Measurements from ENCODE around the gene XIST.
"Not testable (repeated sequence)": the region's sequence is repeated elsewhere in the genome, so short reads cannot be mapped to it uniquely, and the experiment has no call there.

XIST gene

DNA sequence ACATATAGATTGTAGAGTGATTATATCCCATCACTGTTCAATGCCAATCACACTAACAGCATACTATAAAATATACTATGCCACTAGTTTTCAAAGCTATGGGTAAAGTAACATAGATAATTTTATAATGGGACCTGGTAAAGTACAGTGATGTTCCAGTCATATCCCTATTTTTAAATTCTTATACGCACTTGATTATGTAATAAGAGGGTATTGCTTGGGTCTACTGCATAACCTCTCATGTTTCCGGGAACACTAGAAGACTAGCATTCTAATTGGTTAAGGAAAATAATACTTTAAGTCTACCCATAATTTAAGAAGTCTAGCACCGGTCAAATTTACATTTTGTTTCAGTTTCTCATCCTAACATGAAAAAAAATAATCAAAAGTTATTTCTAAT, 14.4 kb downstream of the XIST start:
- no peak for DNase-seq

DNA sequence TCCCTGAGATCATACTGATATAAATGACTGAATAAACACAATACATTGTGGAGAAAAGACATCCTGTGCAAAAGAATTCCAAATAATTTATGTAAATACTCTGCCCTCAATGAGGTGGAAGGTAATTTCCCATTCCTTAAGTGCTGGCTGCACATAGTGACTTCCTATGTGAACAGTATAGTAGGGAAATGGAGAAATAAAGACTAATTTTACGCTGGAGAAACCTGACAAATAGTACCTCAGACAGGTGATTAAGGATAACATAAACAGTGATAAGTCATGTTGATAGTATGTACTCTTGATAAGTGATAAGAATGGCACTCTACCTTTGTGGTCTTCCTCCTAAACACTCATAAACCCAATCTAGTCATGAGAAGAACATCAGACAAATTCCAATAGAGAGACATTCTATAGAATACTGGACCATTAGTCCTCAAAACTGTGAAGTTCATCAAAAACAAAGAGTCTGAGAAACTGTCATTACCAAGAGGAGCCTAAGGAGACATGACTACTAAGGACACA, 15.5 kb downstream of the XIST start:
- no peak for DNase-seq

DNA sequence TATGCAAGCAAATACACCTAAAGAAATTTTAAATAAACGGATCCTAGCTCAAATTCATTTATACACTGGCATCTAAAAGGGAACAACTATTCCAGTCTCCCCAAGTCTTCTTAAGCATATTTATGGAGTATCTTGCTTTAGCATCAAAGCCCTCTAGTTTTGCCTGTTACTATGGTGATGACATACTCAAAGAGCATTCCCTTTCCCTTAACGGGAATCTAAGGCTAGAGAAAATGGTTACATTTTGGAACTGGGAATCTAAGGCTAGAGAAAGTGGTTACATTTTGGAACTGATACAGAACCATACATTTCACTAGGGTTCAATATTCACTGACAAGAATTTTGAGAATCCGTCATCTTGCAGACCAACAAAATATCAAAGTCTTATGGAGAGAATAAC, 18.3 kb downstream of the XIST start:
- no peak for DNase-seq

DNA sequence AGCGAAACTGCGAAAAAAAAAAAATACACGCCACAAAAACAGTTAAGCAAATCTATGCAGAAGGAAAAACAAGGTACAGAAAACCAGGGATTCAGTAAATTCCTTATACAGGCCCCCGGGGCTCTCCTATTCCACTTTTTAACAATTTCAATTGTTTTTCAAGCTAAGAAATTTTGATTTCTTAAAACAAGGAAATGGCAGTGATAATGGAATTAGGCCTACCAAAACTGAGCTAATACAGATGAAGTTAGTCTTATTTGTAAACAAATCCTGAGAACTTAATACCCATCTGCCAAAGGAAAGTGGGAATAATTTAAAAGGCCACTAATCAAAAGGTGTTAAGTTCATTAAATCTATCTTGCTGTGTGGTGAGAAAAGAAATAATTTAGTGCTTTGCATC, 20.2 kb downstream of the XIST start:
- no peak for DNase-seq

DNA sequence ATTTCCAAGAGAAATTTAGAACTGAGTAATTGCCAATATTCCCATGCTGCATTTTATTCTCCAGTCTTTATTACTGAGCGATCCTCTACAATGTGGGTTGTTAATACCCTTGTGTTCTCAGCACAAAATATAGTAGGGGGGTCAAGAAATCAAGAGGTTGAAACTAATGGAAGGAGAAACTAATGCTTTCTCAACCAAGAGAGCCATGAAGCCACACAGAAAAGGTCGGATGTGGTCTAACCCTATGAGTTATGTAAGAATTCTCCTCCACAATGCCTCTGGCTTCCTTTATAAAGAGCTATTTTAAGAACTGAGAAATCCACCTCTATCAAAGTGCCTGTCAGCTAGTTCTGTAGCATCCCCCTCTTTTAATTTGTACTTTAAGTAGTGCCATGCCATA, 21.0 kb downstream of the XIST start:
- no peak for DNase-seq

DNA sequence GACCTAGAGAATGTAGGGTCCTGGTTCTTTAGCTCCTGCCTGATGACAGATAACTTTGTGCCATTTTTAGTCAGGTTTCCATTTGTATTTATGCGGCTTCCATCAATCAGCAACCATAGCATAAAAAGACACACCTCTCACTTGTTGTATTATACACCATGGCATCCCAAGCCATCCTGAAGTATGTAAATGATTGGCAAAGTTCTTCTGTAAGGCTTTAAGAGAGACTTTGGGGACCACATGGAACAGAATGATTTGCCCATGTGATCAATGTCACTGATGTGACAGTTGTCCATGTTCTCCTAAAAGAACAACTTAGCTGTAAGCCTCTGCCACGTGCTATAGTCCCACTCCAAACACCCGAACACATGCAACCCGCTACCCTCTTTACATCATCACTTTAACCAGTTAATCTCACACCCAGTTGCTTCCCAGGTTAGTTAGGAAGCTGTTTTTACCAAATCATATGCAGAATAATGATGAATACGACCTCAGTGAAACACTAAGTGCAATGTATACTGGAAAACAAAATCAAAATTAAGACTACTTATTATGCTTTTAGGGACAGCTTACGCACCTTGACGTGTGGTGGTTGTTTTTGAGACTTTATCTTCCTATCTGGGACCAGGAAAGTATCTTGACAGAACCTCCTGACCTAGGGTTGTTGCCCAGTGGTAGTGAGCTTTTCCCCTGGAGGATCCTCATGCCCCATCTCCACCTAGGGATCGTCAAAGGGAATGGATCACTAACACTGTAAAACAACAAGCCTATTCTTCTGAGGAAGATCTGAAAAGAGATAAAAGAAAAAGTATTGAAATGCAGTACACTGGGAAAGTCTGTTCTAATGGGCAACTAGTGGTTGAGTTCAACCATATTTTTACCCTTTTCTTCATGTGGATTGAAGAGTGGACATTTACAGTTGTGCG, 21.8 kb downstream of the XIST start:
- DNase-seq = no peak

DNA sequence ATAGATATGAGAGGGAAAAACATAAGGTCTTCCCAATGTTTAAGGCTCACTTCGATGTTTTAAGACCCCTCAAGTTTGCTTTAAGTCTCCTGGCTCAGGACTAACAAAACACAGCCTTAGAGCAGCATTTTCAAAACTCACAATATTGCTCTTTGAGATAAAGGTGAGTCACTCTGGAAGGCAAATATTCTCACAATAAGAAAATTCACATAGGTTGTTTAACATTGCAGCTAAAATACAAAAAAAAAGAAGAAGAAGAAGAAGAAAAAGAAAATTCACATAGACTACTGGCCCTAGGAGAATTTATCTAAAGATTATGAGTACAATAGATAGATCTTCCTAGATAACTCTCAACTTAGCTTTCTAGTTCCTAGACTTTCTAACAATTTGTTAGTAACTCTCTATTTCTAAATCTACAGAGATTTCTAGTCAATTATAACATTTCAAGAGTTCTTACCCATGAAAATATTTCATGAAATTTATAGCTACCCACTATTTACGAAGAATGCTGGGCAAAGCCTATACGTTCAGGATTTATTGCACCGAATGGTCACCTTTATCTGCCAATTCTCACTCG, 22.5 kb downstream of the XIST start:
- DNase-seq = no peak

DNA sequence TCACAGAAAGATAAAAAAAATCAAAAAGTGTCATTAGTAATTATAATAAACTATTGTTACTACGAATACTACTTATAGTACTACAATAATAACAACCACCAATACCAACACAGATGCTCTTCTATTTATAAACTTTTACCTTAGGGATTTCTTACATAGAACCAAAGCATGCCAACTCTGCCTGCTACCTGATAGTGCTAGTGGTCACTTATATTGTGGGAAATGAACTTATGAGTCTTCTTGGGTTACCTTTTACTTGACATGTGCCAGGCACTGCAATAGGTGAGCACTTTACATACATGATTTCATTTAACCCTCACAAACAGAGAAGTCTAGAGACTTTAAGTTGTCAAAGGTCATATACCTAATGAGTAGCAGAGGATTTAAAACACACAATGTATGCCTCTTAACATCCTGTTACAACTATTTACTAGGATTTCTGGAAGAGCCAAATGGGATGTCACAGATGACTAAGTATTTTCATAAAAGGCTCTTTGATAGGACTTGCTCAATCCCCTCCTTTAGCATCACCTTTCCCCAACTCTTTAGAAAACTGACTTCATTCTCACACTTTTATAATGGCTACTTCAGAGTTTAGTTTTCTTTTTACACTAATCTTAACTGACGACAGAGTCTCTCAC, 24.3 kb downstream of the XIST start:
- DNase-seq = no peak

DNA sequence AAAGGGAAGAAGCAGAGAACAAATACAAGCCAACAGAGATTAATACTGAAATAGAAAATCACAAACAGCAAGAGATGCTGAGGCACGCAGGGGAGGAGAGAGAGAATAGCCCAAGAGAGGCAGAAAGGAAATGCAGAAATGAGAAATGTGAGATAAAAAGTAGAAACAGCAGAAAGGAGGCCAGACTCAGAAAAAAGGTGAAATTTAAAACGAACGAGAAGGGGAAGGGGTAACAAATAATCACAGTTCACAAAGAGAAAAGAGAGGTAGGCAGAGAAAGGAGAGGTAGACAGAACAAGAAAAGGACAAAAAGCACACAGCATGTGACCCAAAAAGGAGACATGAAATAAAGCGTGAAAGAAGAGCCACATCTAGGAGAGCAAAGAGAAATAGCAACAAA, 25.1 kb downstream of the XIST start:
- DNase-seq = no peak

DNA sequence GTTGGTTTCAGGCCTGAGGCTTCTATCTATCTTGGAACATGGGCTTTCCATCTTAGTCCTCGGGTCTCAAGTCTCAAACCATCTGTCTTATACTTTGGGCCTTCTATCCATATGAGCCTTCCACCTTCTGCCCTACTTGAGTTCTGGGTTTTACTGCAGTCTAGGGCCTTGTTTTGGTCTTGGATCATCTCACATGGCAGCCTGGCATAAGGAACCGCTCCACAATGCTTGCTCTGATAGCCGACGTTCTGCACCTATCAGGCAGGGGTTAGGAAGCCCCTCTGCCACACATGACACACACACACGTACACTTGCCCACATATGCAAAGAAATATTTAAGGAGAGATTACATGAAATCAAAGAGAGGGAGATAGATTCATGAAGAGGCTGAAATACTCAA, 25.5 kb downstream of the XIST start:
- DNase-seq = no peak

DNA sequence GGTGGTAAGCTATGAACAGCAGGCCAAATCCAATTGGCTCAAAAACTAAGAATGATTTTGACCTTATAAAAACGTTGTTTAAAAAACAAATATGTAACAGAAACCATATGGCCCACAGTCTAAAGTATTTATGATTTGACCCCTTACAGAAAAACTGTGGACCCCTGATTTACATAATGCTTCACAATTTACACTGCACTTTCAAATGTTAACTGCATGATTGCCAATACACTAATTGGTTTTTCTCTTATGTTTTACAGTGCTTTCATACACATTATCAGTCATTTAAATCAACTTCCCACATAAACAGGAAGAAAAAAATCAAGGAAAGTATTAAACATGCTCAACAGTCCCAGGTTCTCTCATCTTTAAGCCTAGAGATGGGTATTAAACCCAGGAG, 26.9 kb downstream of the XIST start:
- DNase-seq = no peak

DNA sequence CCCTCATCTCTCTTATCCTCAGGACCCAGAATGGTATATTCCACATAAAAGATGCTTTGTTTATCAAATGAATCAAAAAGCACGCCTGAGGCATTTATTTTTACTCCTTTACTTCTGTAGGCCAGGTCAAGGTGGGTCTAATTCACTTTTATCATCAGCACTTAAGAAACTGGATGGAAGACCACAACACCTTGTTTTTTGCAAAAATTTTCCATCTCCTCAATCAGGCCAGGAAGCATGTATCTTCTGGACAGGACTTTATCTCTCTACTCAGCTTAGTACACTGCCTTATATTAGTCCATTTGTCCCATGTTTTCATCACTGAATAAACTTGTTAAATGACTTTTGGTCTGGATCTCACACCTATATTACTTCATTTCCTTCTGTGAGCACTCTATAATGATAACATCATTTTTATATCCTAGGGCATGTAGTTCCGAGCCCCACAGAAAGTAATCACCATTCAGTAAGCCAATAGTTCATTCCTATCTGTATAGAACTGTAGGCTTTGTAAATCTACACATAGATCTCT, 29.0 kb downstream of the XIST start:
- DNase-seq = no peak

DNA sequence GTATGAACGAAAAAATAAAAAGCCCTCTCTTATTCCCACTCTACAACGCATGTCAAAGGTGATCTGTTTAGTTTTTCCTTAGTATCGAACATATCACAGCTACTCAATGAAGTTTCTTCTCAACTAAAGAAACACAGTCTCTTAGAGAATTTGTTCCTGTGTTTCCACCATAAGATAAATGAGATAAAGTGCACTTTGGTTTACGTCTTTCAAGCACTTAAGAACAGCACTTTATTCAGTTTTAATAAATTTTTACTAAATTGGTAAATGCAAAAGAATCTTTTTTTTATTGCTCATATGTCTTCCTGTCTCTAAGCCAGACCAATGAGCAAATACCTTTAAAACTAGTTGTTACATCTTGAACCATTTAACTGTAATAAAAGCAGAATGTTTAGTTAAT, 29.7 kb downstream of the XIST start:
- no peak for DNase-seq

DNA sequence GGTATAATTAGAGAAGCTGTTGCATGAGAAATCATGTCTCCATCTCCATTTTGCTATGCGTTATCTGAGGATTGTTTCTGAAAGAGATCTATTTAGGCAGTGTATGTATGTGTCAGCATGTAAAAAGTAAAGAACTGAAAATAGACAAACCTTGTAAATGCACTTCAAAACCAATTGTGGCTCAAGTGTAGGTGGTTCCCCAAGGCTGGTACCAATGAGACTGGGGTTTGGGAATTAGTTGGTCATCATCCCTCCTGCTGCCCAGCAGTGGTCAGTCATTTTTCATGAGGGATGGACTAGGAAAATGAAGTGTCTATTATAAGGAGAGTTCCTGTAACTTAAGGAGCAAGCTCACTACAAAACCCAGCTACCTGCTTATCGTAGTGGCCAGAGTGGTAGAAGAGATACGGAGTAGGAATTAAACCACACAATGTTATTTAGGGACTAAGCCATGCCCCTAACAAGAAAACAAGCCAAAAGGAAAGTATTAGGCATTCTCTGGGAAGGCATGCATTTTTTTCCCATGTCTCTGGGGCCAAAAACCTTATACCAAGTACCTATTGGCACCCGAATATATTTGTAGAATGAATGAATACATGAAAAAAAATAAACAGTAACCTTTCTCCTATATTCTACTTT, 30.5 kb downstream of the XIST start:
- no peak for DNase-seq

DNA sequence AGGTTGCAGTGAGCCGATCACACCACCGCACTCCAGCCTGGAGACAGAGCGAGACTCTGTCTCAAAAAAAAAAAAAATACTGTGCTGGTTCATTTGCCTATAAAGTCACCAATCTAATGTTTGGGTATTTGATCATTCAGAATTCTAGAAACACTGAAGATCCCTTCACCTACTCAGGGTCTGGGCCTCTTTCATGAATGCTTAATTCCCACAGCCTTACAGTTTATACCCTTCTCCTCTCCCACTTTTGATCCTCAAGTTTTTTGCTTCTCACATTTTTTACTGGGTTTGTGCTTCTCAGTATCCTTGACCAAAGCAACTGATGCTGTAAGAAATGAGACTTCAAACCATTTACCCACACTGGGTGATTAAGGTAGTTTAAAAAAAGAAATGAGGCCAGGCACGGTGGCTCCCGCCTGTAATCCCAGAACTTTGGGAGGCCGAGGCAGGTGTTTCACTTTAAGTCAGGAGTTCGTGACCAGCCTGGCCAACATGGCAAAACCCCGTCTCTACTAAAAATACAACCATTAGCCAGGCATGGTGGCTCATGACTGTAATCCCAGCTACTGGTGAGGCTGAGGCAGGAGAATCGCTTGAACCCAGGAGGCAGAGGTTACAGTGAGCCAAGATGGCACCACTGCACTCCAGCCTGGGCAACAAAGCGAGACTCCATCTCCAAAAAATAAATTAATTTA, 32.5 kb downstream of the XIST start:
- not testable (repeated sequence) for DNase-seq

DNA sequence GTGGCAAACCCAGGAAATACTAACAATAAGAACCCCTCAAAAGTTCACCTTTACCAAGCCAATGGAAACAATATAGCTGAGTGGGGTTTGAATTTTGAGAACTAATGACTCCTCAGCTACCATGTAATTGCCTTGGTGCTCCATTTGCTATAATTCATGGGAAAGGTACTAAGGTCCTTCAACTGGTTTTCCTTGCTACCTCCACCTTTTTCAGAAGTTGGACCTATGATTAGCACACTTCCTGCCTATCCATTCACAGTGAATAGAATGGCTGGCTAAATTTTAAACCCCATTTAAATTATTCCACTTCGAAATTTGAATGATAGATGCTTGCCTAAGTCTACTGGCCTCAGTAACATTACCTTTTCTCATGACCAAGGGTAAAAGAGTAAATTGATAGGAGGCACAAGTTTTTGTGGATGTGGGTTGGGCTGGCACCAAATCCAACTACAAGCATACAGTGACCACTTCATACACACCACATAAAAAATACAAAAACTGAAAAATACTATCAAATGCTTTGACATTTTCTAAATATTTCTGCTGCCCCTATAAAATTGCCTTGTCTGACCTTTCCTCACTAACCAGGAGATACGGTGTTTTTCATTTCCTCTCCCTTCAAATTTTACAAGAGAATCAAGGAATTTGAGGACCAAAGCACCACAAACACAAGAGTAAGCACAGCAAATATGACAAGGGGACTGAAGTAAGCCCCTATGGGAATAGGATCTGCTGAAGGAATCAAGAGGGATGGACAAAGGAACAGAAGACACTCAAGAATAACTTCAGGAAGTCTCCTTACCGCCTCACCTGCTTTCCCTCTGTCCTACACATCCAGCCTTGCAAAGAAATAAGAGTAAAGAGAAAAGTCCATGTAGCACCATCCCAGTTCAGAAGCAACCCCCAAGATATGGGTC, 34.1 kb downstream of the XIST start:
- DNase-seq = no peak

DNA sequence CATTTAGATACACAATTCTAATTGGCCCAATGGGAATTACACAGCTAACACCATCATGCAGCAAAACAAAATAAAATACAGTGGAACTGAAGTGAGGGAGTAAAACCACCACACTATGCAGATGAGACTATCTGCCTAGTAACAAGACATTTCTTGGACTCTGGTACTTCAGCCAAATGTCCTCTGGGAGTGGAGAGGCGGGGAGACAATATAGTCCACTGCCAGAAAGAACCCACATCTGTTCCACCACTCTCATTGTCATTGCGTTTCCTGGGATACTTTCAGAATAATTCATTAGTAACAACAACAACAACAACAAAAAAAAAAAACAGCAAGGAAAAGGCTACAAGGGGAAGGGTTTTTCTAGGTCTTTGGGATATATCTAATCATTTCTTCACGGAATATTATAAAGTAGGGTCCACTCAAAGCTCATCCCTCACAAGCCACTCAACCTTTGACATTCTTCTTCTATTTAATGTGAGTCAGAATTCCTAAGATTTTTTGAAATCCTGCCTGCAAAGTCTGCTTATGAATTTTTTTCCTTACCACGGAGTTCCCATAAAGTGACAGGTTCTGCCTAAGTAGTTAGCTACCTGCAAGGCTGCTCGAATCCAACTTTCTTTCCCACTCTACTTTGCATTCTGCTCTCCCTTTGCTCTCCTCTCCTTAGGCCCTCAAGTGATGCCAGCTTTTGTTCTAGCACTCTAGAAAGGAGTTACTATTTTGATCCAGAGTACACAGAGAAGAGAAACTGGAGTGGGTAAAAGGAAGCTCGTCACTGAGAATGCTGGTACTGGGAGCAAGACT, 34.9 kb downstream of the XIST start:
- DNase-seq = no peak

DNA sequence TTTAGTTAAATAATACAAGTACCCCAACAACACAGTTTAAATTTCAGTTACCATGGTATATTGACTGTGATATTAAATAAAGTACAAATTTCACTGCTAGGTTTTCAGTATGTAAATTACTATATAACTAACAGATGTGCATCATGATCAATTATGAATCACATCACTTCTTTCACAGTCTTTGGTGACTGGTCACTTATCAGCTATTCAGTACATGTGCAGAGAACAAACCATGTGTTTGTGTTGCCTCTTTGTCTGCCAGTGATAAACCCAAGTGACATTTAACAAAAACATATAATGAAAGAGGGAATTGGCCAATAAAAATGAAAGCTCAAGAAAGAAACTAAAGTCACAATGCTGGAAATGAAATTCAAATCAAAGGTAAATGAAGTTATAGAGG, 40.3 kb downstream of the XIST start:
- no peak for DNase-seq

DNA sequence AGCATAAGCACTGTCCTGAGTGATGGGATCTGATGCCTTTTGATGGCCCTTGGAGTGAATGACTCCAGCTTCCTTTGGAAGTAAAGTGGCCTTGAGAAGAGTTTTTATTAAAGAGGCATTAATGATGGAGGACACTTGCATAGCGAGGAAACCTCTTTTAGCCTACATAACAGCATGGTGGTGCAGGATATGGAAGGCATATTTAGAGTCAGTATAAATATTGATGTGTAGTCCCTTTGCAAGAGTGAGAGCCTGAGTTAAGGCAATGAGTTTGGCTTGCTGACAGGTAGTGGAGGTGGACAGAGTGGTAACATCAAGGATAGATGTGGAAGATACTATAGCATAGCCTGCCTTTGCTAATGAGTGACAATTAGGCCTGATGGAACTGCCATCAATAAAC, 48.4 kb downstream of the XIST start:
- DNase-seq = not testable (repeated sequence)

DNA sequence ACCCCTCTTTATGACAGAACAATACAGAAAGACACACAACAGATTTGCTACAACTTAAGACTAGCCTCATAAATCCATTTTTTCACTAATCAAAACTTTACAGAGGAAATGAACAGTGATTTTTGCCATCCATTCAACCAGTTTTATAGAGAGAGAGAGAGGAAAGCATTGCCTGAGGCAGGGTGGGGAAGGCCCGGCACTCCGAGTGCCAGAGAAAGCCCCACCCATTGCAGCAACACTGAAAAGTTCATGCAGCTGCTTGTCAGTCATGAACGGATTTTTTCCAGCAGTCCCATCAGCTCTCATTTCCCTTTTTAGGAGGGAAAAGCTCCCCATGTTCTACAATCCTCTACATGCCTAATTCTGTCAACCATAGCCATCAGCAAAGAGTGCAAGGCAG, 52.6 kb downstream of the XIST start:
- DNase-seq = no peak

DNA sequence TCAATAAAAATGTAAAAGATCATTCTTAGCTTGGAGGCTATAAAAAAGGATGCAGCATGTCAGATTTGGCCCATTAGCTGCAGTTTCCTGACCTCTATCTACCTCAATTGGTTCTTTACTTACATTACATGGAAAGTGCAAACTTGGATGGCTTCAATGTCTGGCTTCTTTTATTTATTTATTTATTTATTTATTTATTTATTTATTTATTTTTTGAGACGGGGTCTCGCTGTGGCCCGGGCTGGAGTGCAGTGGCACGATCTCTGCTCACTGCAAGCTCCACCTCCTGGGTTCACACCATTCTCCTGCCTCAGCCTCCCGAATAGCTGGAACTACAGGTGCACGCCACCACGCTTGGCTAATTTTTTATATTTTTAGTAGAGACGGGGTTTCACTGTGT, 60.0 kb downstream of the XIST start:
- DNase-seq = not testable (repeated sequence)

Data from activated CD4-positive, alpha-beta T cell treated with anti-CD3 and anti-CD28 coated beads, Interleukin-2, amount 50 U/mL, for 1 hour (primary cell).